Bronchial epithelial cell (primary cell): ENCODE results near the gene ST8SIA5. TPM values are rescaled to one million over a fixed set of nuclear protein-coding genes. Genes with fewer than 3 reads are reported as not detected.

Source experiments
- DNase-seq: peaks from one replicate; pipeline ENCODE4 v3.0.0-alpha.2; 2010; ENCODE audit warnings: low read depth
- FAIRE-seq: peaks from 2 replicates; lab custom pipeline; 2011; peaks lifted over from hg19 to GRCh38; lab: Jason Lieb, UNC
- H3K27me3 ChIP-seq: 2 replicates; pipeline ENCODE4 v1.5.1; 2011; ENCODE audit warnings: low read length; ENCODE audit not compliant: control insufficient read depth, insufficient read depth
- H3K36me3 ChIP-seq: 2 replicates; pipeline ENCODE4 v1.5.1; 2011; ENCODE audit warnings: low read length; ENCODE audit not compliant: control insufficient read depth, insufficient read depth
- H3K4me3 ChIP-seq: 2 replicates; pipeline ENCODE4 v1.5.1; 2011; ENCODE audit warnings: mild to moderate bottlenecking, low read depth, low read length, control low read depth
- CTCF ChIP-seq: IDR thresholded peaks from 2 replicates; pipeline ENCODE4 v1.5.1; 2011; ENCODE audit warnings: mild to moderate bottlenecking, moderate library complexity, low read length, control low read depth, inconsistent platforms; ENCODE audit not compliant: insufficient read depth, severe bottlenecking
- total RNA-seq: library from RNA; depleted of rRNA; stranded (reverse); fragments of >200 nt; gene quantifications from 2 replicates; pipeline ENCODE4 v1.2.1, GENCODE V29; 2014

The ST8SIA5 gene
- total RNA-seq, 1 donor from 2014 or later = not detected

- FAIRE-seq (no peak), DNase-seq (no peak)
- H3K27me3 ChIP-seq = peaks cover 32% of the 10 kb centered on the region
- no peaks in the 10 kb centered on the region for H3K36me3 ChIP-seq
- TF ChIP-seq CTCF = no peak
- H3K4me3 ChIP-seq = no peak overlapping the region
Observed at GRCh38 chr18:46754188-46754587, 2.7 kb downstream of the ST8SIA5 start.

GRCh38 chr18:46751882-46752281 lies 5.0 kb downstream of the ST8SIA5 start:
- peaks cover 21% of the 10 kb centered on the region for H3K27me3 ChIP-seq
- TF ChIP-seq CTCF = no peak
- FAIRE-seq (no peak), DNase-seq (peak; percentile 38)
- no peak overlapping the region for H3K4me3 ChIP-seq
- H3K36me3 ChIP-seq = no peaks in the 10 kb centered on the region

GRCh38 chr18:46750626-46751025 lies 6.2 kb downstream of the ST8SIA5 start:
- TF ChIP-seq CTCF = no peak
- no peak for DNase-seq
- no peaks in the 10 kb centered on the region for H3K36me3 ChIP-seq
- H3K4me3 ChIP-seq = no peak overlapping the region
- peaks cover 9% of the 10 kb centered on the region for H3K27me3 ChIP-seq
- FAIRE-seq = no peak

GRCh38 chr18:46748466-46748865 lies 8.4 kb downstream of the ST8SIA5 start:
- Histone ChIP-seq H3K27me3 (no peaks in the 10 kb centered on the region), H3K4me3 (no peak overlapping the region), H3K36me3 (no peaks in the 10 kb centered on the region)
- no peak for TF ChIP-seq CTCF
- no peak for FAIRE-seq
- DNase-seq = no peak

GRCh38 chr18:46740046-46740445 lies 16.8 kb downstream of the ST8SIA5 start:
- DNase-seq = no peak
- TF ChIP-seq CTCF = no peak
- Histone ChIP-seq H3K27me3 (no peaks in the 10 kb centered on the region), H3K36me3 (no peaks in the 10 kb centered on the region), H3K4me3 (no peak overlapping the region)
- no peak for FAIRE-seq

GRCh38 chr18:46738491-46738890 lies 18.4 kb downstream of the ST8SIA5 start:
- no peak for TF ChIP-seq CTCF
- Histone ChIP-seq H3K27me3 (no peaks in the 10 kb centered on the region), H3K4me3 (no peak overlapping the region), H3K36me3 (no peaks in the 10 kb centered on the region)
- DNase-seq (no peak), FAIRE-seq (no peak)
